KMS-11 (cell line): ENCODE results near the gene PRKACG.

Experiments
- H2AFZ ChIP-seq: fragments of 200-600 bp; sonication (generic); 2 replicates; pipeline ENCODE4 v1.6.1; 2016; ENCODE audit warnings: antibody characterized with exemption, mixed run types, low read depth
- H3K27ac ChIP-seq: fragments of 200-600 bp; sonication (generic); 2 replicates; pipeline ENCODE4 v1.6.1; 2016; ENCODE audit warnings: mild to moderate bottlenecking, mixed run types
- H3K27me3 ChIP-seq: fragments of 200-600 bp; sonication (generic); 2 replicates; pipeline ENCODE4 v1.6.1; 2017; ENCODE audit warnings: mild to moderate bottlenecking, low read depth, mixed run types, moderate library complexity; ENCODE audit not compliant: insufficient read depth
- H3K36me3 ChIP-seq: fragments of 200-600 bp; sonication (generic); 2 replicates; pipeline ENCODE4 v1.6.1; 2017; ENCODE audit warnings: mild to moderate bottlenecking, mixed run types; ENCODE audit not compliant: insufficient read depth
- H3K4me1 ChIP-seq: fragments of 200-600 bp; sonication (generic); 2 replicates; pipeline ENCODE4 v1.6.1; 2016; ENCODE audit warnings: mild to moderate bottlenecking, low read depth, mixed run types; ENCODE audit not compliant: poor library complexity, severe bottlenecking
- H3K4me2 ChIP-seq: fragments of 200-600 bp; sonication (generic); 2 replicates; pipeline ENCODE4 v1.7.0; 2016; ENCODE audit warnings: mild to moderate bottlenecking, mixed run types
- H3K4me3 ChIP-seq: fragments of 200-600 bp; sonication (generic); IDR thresholded peaks from 2 replicates; pipeline ENCODE4 v1.6.1; 2017; ENCODE audit warnings: low read depth, low read length, mixed read lengths; ENCODE audit not compliant: insufficient read depth
- H3K79me2 ChIP-seq: fragments of 200-600 bp; sonication (generic); 2 replicates; pipeline ENCODE4 v1.6.1; 2016; ENCODE audit warnings: low read depth, mixed run types; ENCODE audit not compliant: insufficient read depth
- H3K9ac ChIP-seq: fragments of 200-600 bp; sonication (generic); 2 replicates; pipeline ENCODE4 v1.6.1; 2016; ENCODE audit warnings: mild to moderate bottlenecking, mixed run types
- H4K20me1 ChIP-seq: fragments of 200-600 bp; sonication (generic); 2 replicates; pipeline ENCODE4 v1.6.1; 2016; ENCODE audit warnings: mild to moderate bottlenecking, mixed run types; ENCODE audit not compliant: insufficient read depth
- CTCF ChIP-seq: fragments of 200-600 bp; sonication (generic); conservative IDR thresholded peaks from 2 replicates; pipeline ENCODE4 v1.6.1; 2017; ENCODE audit warnings: low read depth, mild to moderate bottlenecking, antibody characterized with exemption, low read length, moderate library complexity, mixed read lengths

Gene PRKACG

GRCh38 chr9:69030851-69031645 lies 17.1 kb upstream of the PRKACG start:
- no peak overlapping the region for H2AFZ ChIP-seq
- H3K79me2 ChIP-seq = peaks cover 2% of the 10 kb centered on the region; the same call in 1 of the 2 replicates
- no peak overlapping the region for H3K9ac ChIP-seq
- no peaks in the 10 kb centered on the region for H3K27me3 ChIP-seq
- H3K4me3 ChIP-seq = no peak overlapping the region
- peaks cover 29% of the 10 kb centered on the region for H3K4me1 ChIP-seq
- no peak overlapping the region for H3K27ac ChIP-seq
- no peak overlapping the region for H3K4me2 ChIP-seq
- H4K20me1 ChIP-seq = no peaks in the 10 kb centered on the region
- no peak for TF ChIP-seq CTCF
- no peaks in the 10 kb centered on the region for H3K36me3 ChIP-seq

- Histone ChIP-seq H3K36me3 (no peaks in the 10 kb centered on the region), H4K20me1 (no peaks in the 10 kb centered on the region), H3K79me2 (no peaks in the 10 kb centered on the region), H3K4me3 (no peak overlapping the region), H3K4me2 (no peak overlapping the region), H3K27me3 (no peaks in the 10 kb centered on the region), H3K9ac (no peak overlapping the region), H3K4me1 (peaks cover 29% of the 10 kb centered on the region), H2AFZ (no peak overlapping the region), H3K27ac (no peak overlapping the region)
- no peak for TF ChIP-seq CTCF
Observed at GRCh38 chr9:69029535-69029934, 15.6 kb upstream of the PRKACG start.

GRCh38 chr9:69028754-69029153 lies 14.8 kb upstream of the PRKACG start:
- no peak overlapping the region for H2AFZ ChIP-seq
- H3K27ac ChIP-seq = no peak overlapping the region
- no peak overlapping the region; the same call in 1 of the 2 replicates for H3K4me2 ChIP-seq

GRCh38 chr9:69027355-69028097 lies 13.6 kb upstream of the PRKACG start:
- H3K4me2 ChIP-seq = peak overlapping the region; percentile 84
- H3K27me3 ChIP-seq = no peaks in the 10 kb centered on the region
- H3K4me1 ChIP-seq = peaks cover 29% of the 10 kb centered on the region
- peak; percentile 86 for TF ChIP-seq CTCF
- H2AFZ ChIP-seq = peak overlapping the region; percentile 62
- no peaks in the 10 kb centered on the region for H4K20me1 ChIP-seq
- no peaks in the 10 kb centered on the region for H3K36me3 ChIP-seq
- H3K9ac ChIP-seq = peak overlapping the region; percentile 11; the same call in 1 of the 2 replicates
- H3K79me2 ChIP-seq = no peaks in the 10 kb centered on the region
- no peak overlapping the region for H3K4me3 ChIP-seq
- H3K27ac ChIP-seq = peak overlapping the region; percentile 40

More at GRCh38 chr9:69028754-69029153, 14.8 kb upstream of the PRKACG start:
- Histone ChIP-seq H3K79me2 (no peaks in the 10 kb centered on the region), H3K9ac (no peak overlapping the region), H3K4me1 (peaks cover 29% of the 10 kb centered on the region), H4K20me1 (no peaks in the 10 kb centered on the region), H3K27me3 (no peaks in the 10 kb centered on the region), H3K36me3 (no peaks in the 10 kb centered on the region), H3K4me3 (no peak overlapping the region)
- TF ChIP-seq CTCF = no peak
